GM23338 (cell line): ENCODE data around the gene PRPF38A. TPM values are rescaled to one million over a fixed set of nuclear protein-coding genes. Genes with fewer than 3 reads are reported as not detected.

Experiments
- ATAC-seq: fragments of 200-7000 bp; cut with Tn5 transposase; 3 replicates; pipeline ENCODE4 v1.9.1; 2020
- DNase-seq: peaks from one replicate; pipeline ENCODE4 v3.0.0-alpha.2; 2015; ENCODE audit warnings: low spot score
- H2AFZ ChIP-seq: fragments of 200-600 bp; sonication (generic); 2 replicates; pipeline ENCODE4 v1.8.0; 2016; ENCODE audit warnings: antibody characterized with exemption, mild to moderate bottlenecking, moderate library complexity
- H3F3A ChIP-seq: fragments of 200-600 bp; sonication (generic); replicated peaks from 2 replicates; pipeline ENCODE4 v1.8.0; 2017; ENCODE audit warnings: antibody characterized with exemption, mixed run types, low read depth
- H3K27ac ChIP-seq: fragments of 200-600 bp; sonication (generic); 2 replicates; pipeline ENCODE4 v1.6.1; 2016; ENCODE audit warnings: low read depth
- H3K27me3 ChIP-seq: fragments of 200-600 bp; sonication (generic); 2 replicates; pipeline ENCODE4 v1.8.0; 2016; ENCODE audit warnings: mild to moderate bottlenecking, mixed run types, moderate library complexity; ENCODE audit not compliant: insufficient read depth
- H3K36me3 ChIP-seq: fragments of 200-600 bp; sonication (generic); 2 replicates; pipeline ENCODE4 v1.8.0; 2016; ENCODE audit warnings: mild to moderate bottlenecking; ENCODE audit not compliant: insufficient read depth
- H3K4me1 ChIP-seq: fragments of 200-600 bp; sonication (generic); 2 replicates; pipeline ENCODE4 v1.8.0; 2016; ENCODE audit warnings: mild to moderate bottlenecking, moderate library complexity; ENCODE audit not compliant: insufficient read depth
- H3K4me2 ChIP-seq: fragments of 200-600 bp; sonication (generic); 2 replicates; pipeline ENCODE4 v1.7.1; 2017; ENCODE audit warnings: mixed run types
- H3K4me3 ChIP-seq: fragments of 200-600 bp; sonication (generic); 2 replicates; pipeline ENCODE4 v1.6.1; 2016; ENCODE audit warnings: mixed run types
- H3K79me2 ChIP-seq: fragments of 200-600 bp; sonication (generic); replicated peaks from 2 replicates; pipeline ENCODE4 v1.8.0; 2017; ENCODE audit warnings: mild to moderate bottlenecking; ENCODE audit not compliant: insufficient read depth
- H3K9me2 ChIP-seq: fragments of 200-600 bp; sonication (generic); 2 replicates; pipeline ENCODE4 v1.8.0; 2017; ENCODE audit not compliant: insufficient read depth
- H4K20me1 ChIP-seq: fragments of 200-600 bp; sonication (generic); replicated peaks from 2 replicates; pipeline ENCODE4 v1.8.0; 2017; ENCODE audit warnings: mild to moderate bottlenecking; ENCODE audit not compliant: insufficient read depth
- H3K27ac Mint-ChIP-seq: 2 replicates; pipeline ENCODE4 v1.8.0; 2020; ENCODE audit warnings: inconsistent platforms, mild to moderate bottlenecking, moderate library complexity, mixed read lengths
- H3K27me3 Mint-ChIP-seq: 3 replicates; pipeline ENCODE4 v1.8.0; 2022; ENCODE audit warnings: low read depth, mild to moderate bottlenecking, moderate library complexity, mixed read lengths, inconsistent platforms; ENCODE audit not compliant: insufficient read depth, poor library complexity
- H3K36me3 Mint-ChIP-seq: 3 replicates; pipeline ENCODE4 v1.8.0; 2021; ENCODE audit warnings: low read depth, mild to moderate bottlenecking, inconsistent platforms, moderate library complexity, mixed read lengths
- H3K4me1 Mint-ChIP-seq: 3 replicates; pipeline ENCODE4 v1.8.0; 2020; ENCODE audit warnings: mild to moderate bottlenecking, inconsistent platforms, mixed read lengths
- H3K4me3 Mint-ChIP-seq: 3 replicates; pipeline ENCODE4 v1.8.0; 2021; ENCODE audit warnings: moderate library complexity, mild to moderate bottlenecking, inconsistent platforms, mixed read lengths
- H3K9me3 Mint-ChIP-seq: 3 replicates; pipeline ENCODE4 v1.8.0; 2020; ENCODE audit warnings: moderate library complexity, mild to moderate bottlenecking, inconsistent platforms, mixed read lengths
- CREB1 ChIP-seq: fragments of 250-450 bp; sonication (Bioruptor Pico); IDR thresholded peaks from 2 replicates; pipeline ENCODE4 v1.5.0; 2020; ENCODE audit warnings: low read depth, mild to moderate bottlenecking, moderate library complexity
- EZH2 ChIP-seq: fragments of 200-600 bp; sonication (generic); IDR thresholded peaks from one replicate; pipeline ENCODE4 v1.8.0; 2017; ENCODE audit warnings: antibody characterized with exemption, mild to moderate bottlenecking, low read depth; ENCODE audit not compliant: unreplicated experiment
- EZH2phosphoT487 ChIP-seq: fragments of 200-600 bp; sonication (generic); IDR thresholded peaks from one replicate; pipeline ENCODE4 v1.8.1; 2018; ENCODE audit warnings: antibody characterized with exemption; ENCODE audit not compliant: unreplicated experiment
- JUNB ChIP-seq: IDR thresholded peaks from one replicate; pipeline ENCODE4 v1.6.1; 2016; ENCODE audit warnings: antibody characterized with exemption; ENCODE audit not compliant: unreplicated experiment
- NANOG ChIP-seq: IDR thresholded peaks from 2 replicates; pipeline ENCODE4 v1.6.1; 2016; ENCODE audit warnings: antibody characterized with exemption, borderline replicate concordance
- POLR2AphosphoS5 ChIP-seq: IDR thresholded peaks from 2 replicates; pipeline ENCODE4 v1.6.1; 2016; ENCODE audit warnings: antibody characterized with exemption, low read depth
- STAT1 ChIP-seq: IDR thresholded peaks from one replicate; pipeline ENCODE4 v1.6.1; 2016; ENCODE audit warnings: antibody characterized with exemption; ENCODE audit not compliant: unreplicated experiment
- ZNF114 ChIP-seq: fragments of 250-450 bp; sonication (Bioruptor Pico); IDR thresholded peaks from 2 replicates; pipeline ENCODE4 v1.5.0; 2020; ENCODE audit warnings: mild to moderate bottlenecking, moderate library complexity
- ZNF331 ChIP-seq: fragments of 250-450 bp; sonication (Bioruptor Pico); IDR thresholded peaks from 2 replicates; pipeline ENCODE4 v1.5.0; 2020; ENCODE audit warnings: low read depth, mild to moderate bottlenecking, moderate library complexity
- polyA plus RNA-seq: library from polyadenylated mRNA; unstranded; fragments of >200 nt; fragmentation: Nextera tagmentation; extraction: Ambion mirVana; gene quantifications from 2 replicates; pipeline ENCODE4 v1.2.1, GENCODE V29; 2016
- total RNA-seq: library from RNA; depleted of rRNA; stranded (reverse); fragments of >200 nt; shearing (Covaris generic); gene quantifications from 2 replicates; pipeline ENCODE4 v1.2.3, GENCODE V29; 2014
- TF ChIP-seq, protein P1 (sequence below), 2 experiments: fragments of 200-600 bp in 1 of 2; sonication (generic) in 1 of 2; conservative IDR thresholded peaks; 2 replicates each; pipeline versions ENCODE4 v1.5.1 to v1.6.1; 2016 to 2017; ENCODE audit warnings: antibody characterized with exemption in 2 of 2, low read depth in 2 of 2, mild to moderate bottlenecking in 2 of 2, moderate library complexity in 1 of 2
- TF ChIP-seq, protein P2 (sequence below): IDR thresholded peaks from one replicate; pipeline ENCODE4 v1.6.1; 2018; ENCODE audit warnings: antibody characterized with exemption; ENCODE audit not compliant: unreplicated experiment
- TF ChIP-seq, protein P3 (sequence below): fragments of 250-450 bp; sonication (Bioruptor Pico); IDR thresholded peaks from 2 replicates; pipeline ENCODE4 v1.5.0; 2020; ENCODE audit warnings: mild to moderate bottlenecking, moderate library complexity
- TF ChIP-seq, protein P4 (sequence below): IDR thresholded peaks from 2 replicates; pipeline ENCODE4 v1.6.1; 2016; ENCODE audit warnings: antibody characterized with exemption

Gene PRPF38A
- total and polyA plus RNA-seq, 2 experiments from 2014 or later: 24.8 to 40.3 TPM

DNA sequence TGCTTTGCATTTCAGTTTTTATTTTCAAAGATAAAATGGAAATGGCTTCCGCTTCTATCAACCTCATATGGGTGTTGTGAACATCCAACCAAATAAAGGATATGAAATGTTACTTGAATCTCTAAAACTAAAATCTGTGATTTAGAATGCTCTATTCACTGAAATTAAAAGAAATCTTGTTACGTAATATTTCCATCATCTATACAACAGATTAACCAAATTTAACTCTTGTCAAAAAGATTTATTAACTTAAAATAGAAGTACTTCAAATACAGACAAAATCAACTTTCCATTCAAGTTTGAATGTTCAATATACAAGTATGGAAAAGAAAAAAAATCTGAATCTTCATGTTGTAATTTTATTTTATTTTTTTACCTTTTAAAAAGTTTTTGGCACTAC lies 18.7 kb downstream of the PRPF38A start:
- ATAC-seq (no peak), DNase-seq (no peak)
- 0 out of 2 replicates have a peak, but pooled peaks cover 9% of the 10 kb centered on the region for H3K4me1 ChIP-seq
- no peaks in the 10 kb centered on the region; the same call in 1 of the 2 replicates for H3K79me2 ChIP-seq
- no peak overlapping the region for H2AFZ ChIP-seq
- H4K20me1 ChIP-seq: no peaks in the 10 kb centered on the region
- H3K27me3 ChIP-seq: no peaks in the 10 kb centered on the region
- 0 out of 2 replicates have a peak, but pooled peaks cover 3% of the 10 kb centered on the region for H3F3A ChIP-seq
- H3K27ac Mint-ChIP-seq: no peak overlapping the region
- peaks cover 7% of the 10 kb centered on the region; the same call in 2 of the 3 replicates for H3K4me1 Mint-ChIP-seq
- peaks cover 5% of the 10 kb centered on the region for H3K27me3 Mint-ChIP-seq
- no peak for TF ChIP-seq ZNF114 (CRISPR knock-in tag)
- TF ChIP-seq STAT1: no peak
- TF ChIP-seq, protein P1, sequence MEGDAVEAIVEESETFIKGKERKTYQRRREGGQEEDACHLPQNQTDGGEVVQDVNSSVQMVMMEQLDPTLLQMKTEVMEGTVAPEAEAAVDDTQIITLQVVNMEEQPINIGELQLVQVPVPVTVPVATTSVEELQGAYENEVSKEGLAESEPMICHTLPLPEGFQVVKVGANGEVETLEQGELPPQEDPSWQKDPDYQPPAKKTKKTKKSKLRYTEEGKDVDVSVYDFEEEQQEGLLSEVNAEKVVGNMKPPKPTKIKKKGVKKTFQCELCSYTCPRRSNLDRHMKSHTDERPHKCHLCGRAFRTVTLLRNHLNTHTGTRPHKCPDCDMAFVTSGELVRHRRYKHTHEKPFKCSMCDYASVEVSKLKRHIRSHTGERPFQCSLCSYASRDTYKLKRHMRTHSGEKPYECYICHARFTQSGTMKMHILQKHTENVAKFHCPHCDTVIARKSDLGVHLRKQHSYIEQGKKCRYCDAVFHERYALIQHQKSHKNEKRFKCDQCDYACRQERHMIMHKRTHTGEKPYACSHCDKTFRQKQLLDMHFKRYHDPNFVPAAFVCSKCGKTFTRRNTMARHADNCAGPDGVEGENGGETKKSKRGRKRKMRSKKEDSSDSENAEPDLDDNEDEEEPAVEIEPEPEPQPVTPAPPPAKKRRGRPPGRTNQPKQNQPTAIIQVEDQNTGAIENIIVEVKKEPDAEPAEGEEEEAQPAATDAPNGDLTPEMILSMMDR (conservative IDR thresholded peaks at IDR 0.05; ENCODE audit: low read depth in 2 of 2): no peak
- TF ChIP-seq ZNF331 (CRISPR knock-in tag): no peak
- TF ChIP-seq, protein P2, sequence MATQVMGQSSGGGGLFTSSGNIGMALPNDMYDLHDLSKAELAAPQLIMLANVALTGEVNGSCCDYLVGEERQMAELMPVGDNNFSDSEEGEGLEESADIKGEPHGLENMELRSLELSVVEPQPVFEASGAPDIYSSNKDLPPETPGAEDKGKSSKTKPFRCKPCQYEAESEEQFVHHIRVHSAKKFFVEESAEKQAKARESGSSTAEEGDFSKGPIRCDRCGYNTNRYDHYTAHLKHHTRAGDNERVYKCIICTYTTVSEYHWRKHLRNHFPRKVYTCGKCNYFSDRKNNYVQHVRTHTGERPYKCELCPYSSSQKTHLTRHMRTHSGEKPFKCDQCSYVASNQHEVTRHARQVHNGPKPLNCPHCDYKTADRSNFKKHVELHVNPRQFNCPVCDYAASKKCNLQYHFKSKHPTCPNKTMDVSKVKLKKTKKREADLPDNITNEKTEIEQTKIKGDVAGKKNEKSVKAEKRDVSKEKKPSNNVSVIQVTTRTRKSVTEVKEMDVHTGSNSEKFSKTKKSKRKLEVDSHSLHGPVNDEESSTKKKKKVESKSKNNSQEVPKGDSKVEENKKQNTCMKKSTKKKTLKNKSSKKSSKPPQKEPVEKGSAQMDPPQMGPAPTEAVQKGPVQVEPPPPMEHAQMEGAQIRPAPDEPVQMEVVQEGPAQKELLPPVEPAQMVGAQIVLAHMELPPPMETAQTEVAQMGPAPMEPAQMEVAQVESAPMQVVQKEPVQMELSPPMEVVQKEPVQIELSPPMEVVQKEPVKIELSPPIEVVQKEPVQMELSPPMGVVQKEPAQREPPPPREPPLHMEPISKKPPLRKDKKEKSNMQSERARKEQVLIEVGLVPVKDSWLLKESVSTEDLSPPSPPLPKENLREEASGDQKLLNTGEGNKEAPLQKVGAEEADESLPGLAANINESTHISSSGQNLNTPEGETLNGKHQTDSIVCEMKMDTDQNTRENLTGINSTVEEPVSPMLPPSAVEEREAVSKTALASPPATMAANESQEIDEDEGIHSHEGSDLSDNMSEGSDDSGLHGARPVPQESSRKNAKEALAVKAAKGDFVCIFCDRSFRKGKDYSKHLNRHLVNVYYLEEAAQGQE: no peak
- no peak for TF ChIP-seq EZH2
- TF ChIP-seq POLR2AphosphoS5: no peak
- TF ChIP-seq, protein P3, sequence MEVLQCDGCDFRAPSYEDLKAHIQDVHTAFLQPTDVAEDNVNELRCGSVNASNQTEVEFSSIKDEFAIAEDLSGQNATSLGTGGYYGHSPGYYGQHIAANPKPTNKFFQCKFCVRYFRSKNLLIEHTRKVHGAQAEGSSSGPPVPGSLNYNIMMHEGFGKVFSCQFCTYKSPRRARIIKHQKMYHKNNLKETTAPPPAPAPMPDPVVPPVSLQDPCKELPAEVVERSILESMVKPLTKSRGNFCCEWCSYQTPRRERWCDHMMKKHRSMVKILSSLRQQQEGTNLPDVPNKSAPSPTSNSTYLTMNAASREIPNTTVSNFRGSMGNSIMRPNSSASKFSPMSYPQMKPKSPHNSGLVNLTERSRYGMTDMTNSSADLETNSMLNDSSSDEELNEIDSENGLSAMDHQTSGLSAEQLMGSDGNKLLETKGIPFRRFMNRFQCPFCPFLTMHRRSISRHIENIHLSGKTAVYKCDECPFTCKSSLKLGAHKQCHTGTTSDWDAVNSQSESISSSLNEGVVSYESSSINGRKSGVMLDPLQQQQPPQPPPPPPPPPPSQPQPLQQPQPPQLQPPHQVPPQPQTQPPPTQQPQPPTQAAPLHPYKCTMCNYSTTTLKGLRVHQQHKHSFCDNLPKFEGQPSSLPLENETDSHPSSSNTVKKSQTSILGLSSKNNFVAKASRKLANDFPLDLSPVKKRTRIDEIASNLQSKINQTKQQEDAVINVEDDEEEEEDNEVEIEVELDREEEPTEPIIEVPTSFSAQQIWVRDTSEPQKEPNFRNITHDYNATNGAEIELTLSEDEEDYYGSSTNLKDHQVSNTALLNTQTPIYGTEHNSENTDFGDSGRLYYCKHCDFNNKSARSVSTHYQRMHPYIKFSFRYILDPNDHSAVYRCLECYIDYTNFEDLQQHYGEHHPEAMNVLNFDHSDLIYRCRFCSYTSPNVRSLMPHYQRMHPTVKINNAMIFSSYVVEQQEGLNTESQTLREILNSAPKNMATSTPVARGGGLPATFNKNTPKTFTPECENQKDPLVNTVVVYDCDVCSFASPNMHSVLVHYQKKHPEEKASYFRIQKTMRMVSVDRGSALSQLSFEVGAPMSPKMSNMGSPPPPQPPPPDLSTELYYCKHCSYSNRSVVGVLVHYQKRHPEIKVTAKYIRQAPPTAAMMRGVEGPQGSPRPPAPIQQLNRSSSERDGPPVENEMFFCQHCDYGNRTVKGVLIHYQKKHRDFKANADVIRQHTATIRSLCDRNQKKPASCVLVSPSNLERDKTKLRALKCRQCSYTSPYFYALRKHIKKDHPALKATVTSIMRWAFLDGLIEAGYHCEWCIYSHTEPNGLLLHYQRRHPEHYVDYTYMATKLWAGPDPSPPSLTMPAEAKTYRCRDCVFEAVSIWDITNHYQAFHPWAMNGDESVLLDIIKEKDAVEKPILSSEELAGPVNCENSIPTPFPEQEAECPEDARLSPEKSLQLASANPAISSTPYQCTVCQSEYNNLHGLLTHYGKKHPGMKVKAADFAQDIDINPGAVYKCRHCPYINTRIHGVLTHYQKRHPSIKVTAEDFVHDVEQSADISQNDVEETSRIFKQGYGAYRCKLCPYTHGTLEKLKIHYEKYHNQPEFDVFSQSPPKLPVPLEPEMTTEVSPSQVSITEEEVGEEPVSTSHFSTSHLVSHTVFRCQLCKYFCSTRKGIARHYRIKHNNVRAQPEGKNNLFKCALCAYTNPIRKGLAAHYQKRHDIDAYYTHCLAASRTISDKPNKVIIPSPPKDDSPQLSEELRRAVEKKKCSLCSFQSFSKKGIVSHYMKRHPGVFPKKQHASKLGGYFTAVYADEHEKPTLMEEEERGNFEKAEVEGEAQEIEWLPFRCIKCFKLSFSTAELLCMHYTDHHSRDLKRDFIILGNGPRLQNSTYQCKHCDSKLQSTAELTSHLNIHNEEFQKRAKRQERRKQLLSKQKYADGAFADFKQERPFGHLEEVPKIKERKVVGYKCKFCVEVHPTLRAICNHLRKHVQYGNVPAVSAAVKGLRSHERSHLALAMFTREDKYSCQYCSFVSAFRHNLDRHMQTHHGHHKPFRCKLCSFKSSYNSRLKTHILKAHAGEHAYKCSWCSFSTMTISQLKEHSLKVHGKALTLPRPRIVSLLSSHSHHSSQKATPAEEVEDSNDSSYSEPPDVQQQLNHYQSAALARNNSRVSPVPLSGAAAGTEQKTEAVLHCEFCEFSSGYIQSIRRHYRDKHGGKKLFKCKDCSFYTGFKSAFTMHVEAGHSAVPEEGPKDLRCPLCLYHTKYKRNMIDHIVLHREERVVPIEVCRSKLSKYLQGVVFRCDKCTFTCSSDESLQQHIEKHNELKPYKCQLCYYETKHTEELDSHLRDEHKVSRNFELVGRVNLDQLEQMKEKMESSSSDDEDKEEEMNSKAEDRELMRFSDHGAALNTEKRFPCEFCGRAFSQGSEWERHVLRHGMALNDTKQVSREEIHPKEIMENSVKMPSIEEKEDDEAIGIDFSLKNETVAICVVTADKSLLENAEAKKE (CRISPR knock-in tag): no peak
- TF ChIP-seq NANOG: no peak
- no peak for TF ChIP-seq CREB1 (CRISPR knock-in tag)
- TF ChIP-seq, protein P4, sequence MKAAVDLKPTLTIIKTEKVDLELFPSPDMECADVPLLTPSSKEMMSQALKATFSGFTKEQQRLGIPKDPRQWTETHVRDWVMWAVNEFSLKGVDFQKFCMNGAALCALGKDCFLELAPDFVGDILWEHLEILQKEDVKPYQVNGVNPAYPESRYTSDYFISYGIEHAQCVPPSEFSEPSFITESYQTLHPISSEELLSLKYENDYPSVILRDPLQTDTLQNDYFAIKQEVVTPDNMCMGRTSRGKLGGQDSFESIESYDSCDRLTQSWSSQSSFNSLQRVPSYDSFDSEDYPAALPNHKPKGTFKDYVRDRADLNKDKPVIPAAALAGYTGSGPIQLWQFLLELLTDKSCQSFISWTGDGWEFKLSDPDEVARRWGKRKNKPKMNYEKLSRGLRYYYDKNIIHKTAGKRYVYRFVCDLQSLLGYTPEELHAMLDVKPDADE: no peak
- no peak for TF ChIP-seq EZH2phosphoT487
- no peak for TF ChIP-seq JUNB
- peaks cover 25% of the 10 kb centered on the region; the same call in 2 of the 3 replicates for H3K36me3 Mint-ChIP-seq
- H3K9me3 Mint-ChIP-seq: no peaks in the 10 kb centered on the region
- no peak overlapping the region for H3K4me3 ChIP-seq
- H3K4me2 ChIP-seq: no peak overlapping the region
- H3K4me3 Mint-ChIP-seq: no peak overlapping the region
- no peak overlapping the region for H3K27ac ChIP-seq
- peaks cover 23% of the 10 kb centered on the region for H3K36me3 ChIP-seq
- H3K9me2 ChIP-seq: no peaks in the 10 kb centered on the region
